Right lobe of liver (tissue), 4 donors: Measurements from ENCODE around the gene CTSH.

ENCODE experiments used
- CTCF ChIP-seq, 4 donors: fragments of 200-600 bp in 3 of 4; fragments of 450-650 bp in 1 of 4; IDR thresholded peaks; one replicate each; pipeline versions ENCODE4 v1.5.1 to v1.8.0; 2016 to 2022; ENCODE audit warnings: antibody characterized with exemption in 4 of 4, mild to moderate bottlenecking in 2 of 4
- POLR2A ChIP-seq: fragments of 450-650 bp; IDR thresholded peaks from one replicate; pipeline ENCODE4 v1.6.1; 2017; ENCODE audit warnings: antibody characterized with exemption, mild to moderate bottlenecking
- donor health status: DM: no; HTN: no; CAD: no.
- donor health status: DM: no; HTN: no; CAD: no.
- donor health status: DM: no; HTN: yes; CAD: no.

- TF ChIP-seq CTCF (IDR thresholded peaks at IDR 0.05) (no peak), POLR2A (no peak)
Observed at GRCh38 chr15:78942741-78943140, 2.1 kb downstream of the CTSH start.
